ENCODE measurements around the gene CDK17. TPM values are rescaled to one million over a fixed set of nuclear protein-coding genes. Genes with fewer than 3 reads are reported as not detected.
A peak's percentile ranks its signal among the peaks of the same experiment; 100 is the strongest.

CDK17 gene
- total RNA-seq (100 to 1,000 TPM in 1 of 2 donors, 10 to 100 TPM in 1; 36.8 to 130 TPM), polyA plus RNA-seq (10 to 100 TPM; 13.7 to 21.4 TPM)
- long read RNA-seq, donor 1, full-length matches to known transcripts = 4 of 4 reads
- long read RNA-seq, donor 1, partial matches to known transcripts = 0 of 4 reads
- long read RNA-seq, donor 1, other reads (novel, unspliced or antisense) = 0 of 4 reads
- long read RNA-seq, donor 2, partial matches to known transcripts = 0 of 1 reads
- long read RNA-seq, donor 2, other reads (novel, unspliced or antisense) = 0 of 1 reads
- long read RNA-seq, donor 3, full-length matches to known transcripts = 8 of 8 reads
- long read RNA-seq, donor 3, partial matches to known transcripts = 0 of 8 reads
- long read RNA-seq, donor 3, other reads (novel, unspliced or antisense) = 0 of 8 reads
- long read RNA-seq, donor 4 = 0 reads
- long read RNA-seq, donor 5, full-length matches to known transcripts = 8 of 8 reads
- long read RNA-seq, donor 5, partial matches to known transcripts = 0 of 8 reads
- long read RNA-seq, donor 5, other reads (novel, unspliced or antisense) = 0 of 8 reads

- Histone ChIP-seq H3K27ac (ENCODE audit: low read depth in 1 of 2, low read length in 1 of 2) (peak within 1 kb of the TSS; percentile 99 to 100), H3K27me3 (ENCODE audit: control insufficient read depth in 3 of 3, insufficient read depth in 3 of 3, low read length in 2 of 3) (no peaks in the 10 kb centered on the region), H3K4me3 (peak within 1 kb of the TSS; percentile 78), H3K9ac (ENCODE audit: insufficient read depth in 1 of 2, low read length in 2 of 2) (peak within 1 kb of the TSS; percentile 74 to 95), H3K4me1 (ENCODE audit: control insufficient read depth in 5 of 5, insufficient read depth in 5 of 5, low read length in 5 of 5) (peaks cover 0 to 24% (median 9%) of the 10 kb centered on the region in 5 donors), H3K36me3 (ENCODE audit: control insufficient read depth in 4 of 4, insufficient read depth in 4 of 4, low read length in 4 of 4) (no peaks in the 10 kb centered on the region), H3K9me3 (ENCODE audit: control insufficient read depth in 4 of 4, insufficient read depth in 3 of 4, low read length in 3 of 4) (no peaks in the 10 kb centered on the region)
- WGBS, 2 donors = 0% methylated on average over 86 to 112 of the region's 112 CpGs
- ATAC-seq (ENCODE audit: insufficient read depth, low FRiP score) (peak; percentile 90), DNase-seq (peak; percentile 92 to 93 (median 93))
- no peak for TF ChIP-seq CTCF (IDR thresholded peaks at IDR 0.05; ENCODE audit: control extremely low read depth, extremely low read depth)
Measured at GRCh38 chr12:96399919-96400630, at the start of gene CDK17. Gene CDK17, minus strand, starts transcription at chr12:96400439. Its CDS starts 65,603 bp downstream, at chr12:96334836.

DNA sequence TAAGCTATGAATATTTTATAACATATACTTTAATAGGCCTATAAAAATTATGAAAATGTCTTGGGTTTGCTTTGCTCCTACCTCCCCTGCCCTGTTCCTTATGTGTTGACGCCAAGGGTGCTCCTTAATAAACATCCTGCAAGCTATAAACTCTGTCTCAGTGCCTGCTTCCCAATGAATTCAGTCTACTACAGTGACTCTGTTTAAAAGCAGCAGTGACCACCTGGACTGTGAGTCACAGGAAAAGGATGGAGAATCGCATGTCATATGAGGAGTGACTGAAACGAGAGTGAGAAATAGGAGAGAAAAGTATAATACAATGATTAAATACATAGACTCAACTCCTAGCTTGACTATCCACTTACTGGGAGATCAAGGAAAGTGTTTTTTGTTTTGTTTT, 48.1 kb upstream of the CDK17 start:
- Histone ChIP-seq H3K27me3 (ENCODE audit: control insufficient read depth in 3 of 3, insufficient read depth in 3 of 3, low read length in 2 of 3) (no peaks in the 10 kb centered on the region), H3K27ac (ENCODE audit: low read depth in 1 of 2, low read length in 1 of 2) (peak overlapping the region in 1 of 2 donors; percentile 40), H3K4me1 (ENCODE audit: control insufficient read depth in 5 of 5, insufficient read depth in 5 of 5, low read length in 5 of 5) (peaks cover 0 to 15% (median 5%) of the 10 kb centered on the region in 5 donors), H3K36me3 (ENCODE audit: control insufficient read depth in 4 of 4, insufficient read depth in 4 of 4, low read length in 4 of 4) (no peaks in the 10 kb centered on the region), H3K9ac (ENCODE audit: insufficient read depth in 1 of 2, low read length in 2 of 2) (no peak overlapping the region), H3K9me3 (ENCODE audit: control insufficient read depth in 4 of 4, insufficient read depth in 3 of 4, low read length in 3 of 4) (no peaks in the 10 kb centered on the region), H3K4me3 (no peak overlapping the region)
- ATAC-seq (ENCODE audit: insufficient read depth, low FRiP score) (no peak), DNase-seq (peak in 1 of 3 donors; percentile 34)
- TF ChIP-seq CTCF (IDR thresholded peaks at IDR 0.05; ENCODE audit: control extremely low read depth, extremely low read depth) = no peak
- 81 to 82% methylated on average over 3 of the region's 3 CpGs for WGBS, 2 donors

- Histone ChIP-seq H3K4me3 (no peak overlapping the region), H3K36me3 (ENCODE audit: control insufficient read depth in 4 of 4, insufficient read depth in 4 of 4, low read length in 4 of 4) (no peaks in the 10 kb centered on the region), H3K4me1 (ENCODE audit: control insufficient read depth in 5 of 5, insufficient read depth in 5 of 5, low read length in 5 of 5) (peaks cover 0 to 15% (median 5%) of the 10 kb centered on the region in 5 donors), H3K27ac (ENCODE audit: low read depth in 1 of 2, low read length in 1 of 2) (no peak overlapping the region), H3K9ac (ENCODE audit: insufficient read depth in 1 of 2, low read length in 2 of 2) (no peak overlapping the region), H3K27me3 (ENCODE audit: control insufficient read depth in 3 of 3, insufficient read depth in 3 of 3, low read length in 2 of 3) (no peaks in the 10 kb centered on the region), H3K9me3 (ENCODE audit: control insufficient read depth in 4 of 4, insufficient read depth in 3 of 4, low read length in 3 of 4) (no peaks in the 10 kb centered on the region)
- ATAC-seq (ENCODE audit: insufficient read depth, low FRiP score) = no peak
- TF ChIP-seq CTCF (IDR thresholded peaks at IDR 0.05; ENCODE audit: control extremely low read depth, extremely low read depth) = no peak
- 88 to 94% methylated on average over 3 of the region's 3 CpGs for WGBS, 2 donors
- DNase-seq = no peak
Measured at GRCh38 chr12:96447256-96447655, 47.0 kb upstream of the CDK17 start.

Measured in lung (tissue), 16 donors.